GM19397 (cell line): Measurements from ENCODE around the gene NUP88.
"Not testable (repeated sequence)": the region's sequence is repeated elsewhere in the genome, so short reads cannot be mapped to it uniquely, and the experiment has no call there.

Experiments
- ATAC-seq: cut with Tn5 transposase; IDR thresholded peaks from one replicate; pipeline ENCODE4 v1.9.1; 2021; ENCODE audit warnings: mild to moderate bottlenecking, moderate library complexity; ENCODE audit not compliant: unreplicated experiment

NUP88 gene

DNA sequence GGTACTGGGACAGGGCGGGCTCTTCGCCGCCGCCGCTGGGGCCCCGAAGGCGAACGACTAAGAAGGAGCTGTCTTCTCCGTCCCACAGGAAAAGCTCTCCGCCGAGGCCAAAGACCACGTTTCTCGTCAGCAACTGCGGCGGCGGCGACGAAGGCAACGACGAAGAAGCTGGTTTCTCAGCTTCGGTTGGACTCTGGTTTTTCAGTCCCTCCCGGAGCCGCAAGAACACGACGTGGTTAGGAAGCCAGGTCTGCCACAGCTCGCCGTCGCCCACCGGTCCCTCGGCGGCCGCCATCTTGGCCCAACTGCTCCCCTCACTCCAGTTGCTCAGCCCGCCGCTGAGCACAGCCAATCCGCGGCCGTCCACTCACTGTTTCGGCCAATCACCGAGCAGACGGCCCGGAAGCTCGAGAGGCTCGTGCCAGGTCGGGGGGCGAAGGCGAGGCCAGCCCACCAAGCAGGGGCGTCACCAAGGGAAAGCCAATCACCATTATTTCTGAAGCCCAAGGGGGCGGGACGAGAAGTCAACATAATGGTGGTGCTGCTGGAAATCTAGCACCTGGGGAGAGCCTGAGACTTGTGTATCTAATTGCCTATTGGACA is at the start of gene NUP88:
Gene NUP88 (minus strand): TSS at position 307 of the 603 bp plus-strand sequence. CDS start 12 bp downstream, at position 295.
- ATAC-seq, result peak; percentile 81

DNA sequence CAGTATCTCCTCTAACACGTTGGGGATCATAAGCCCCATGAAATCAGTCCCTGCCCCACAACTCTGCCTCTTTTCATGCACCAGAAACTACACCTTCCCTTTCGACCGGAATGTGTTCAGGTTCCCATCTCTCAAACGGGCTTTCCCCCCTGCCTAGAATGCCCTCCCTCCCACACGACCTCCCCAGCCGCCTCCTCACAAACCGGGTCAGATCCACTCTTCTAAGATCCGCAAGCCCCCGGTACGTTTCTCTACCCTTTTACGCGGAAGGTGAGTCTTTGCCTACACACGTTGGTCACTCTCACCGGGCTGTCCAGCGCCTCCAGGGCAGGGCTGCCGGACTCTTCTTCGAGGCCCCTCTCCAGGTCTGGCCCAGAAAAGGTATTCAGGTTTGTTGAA is 48.6 kb upstream of the NUP88 start:
- peak; percentile 7 for ATAC-seq

- no peak for ATAC-seq
Measured at GRCh38 chr17:5467416-5467815, 48.0 kb upstream of the NUP88 start.

DNA sequence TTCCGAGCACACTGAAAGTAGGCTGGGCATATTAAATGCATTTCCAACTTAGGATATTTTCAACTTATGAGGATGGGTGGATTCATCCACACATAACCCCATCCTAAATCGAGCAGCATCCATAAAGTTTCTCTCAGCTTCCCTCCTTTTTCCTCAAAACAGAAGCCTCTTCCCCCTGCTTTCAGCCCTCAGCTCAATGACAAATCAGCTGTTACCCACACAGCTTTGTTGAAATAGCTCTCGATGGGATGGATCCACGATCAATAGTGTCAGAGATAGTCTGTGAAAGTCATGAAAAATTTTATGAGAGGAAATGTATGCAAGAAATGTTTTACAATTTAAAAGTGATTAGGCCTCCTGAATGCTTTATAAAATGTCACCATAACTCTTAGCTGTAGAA is 46.8 kb upstream of the NUP88 start:
- ATAC-seq, result no peak

- no peak for ATAC-seq
Measured at GRCh38 chr17:5464717-5465507, 45.5 kb upstream of the NUP88 start.

- no peak for ATAC-seq
Measured at GRCh38 chr17:5446786-5447185, 27.3 kb upstream of the NUP88 start.

- no peak for ATAC-seq
Measured at GRCh38 chr17:5444209-5444608, 24.7 kb upstream of the NUP88 start.

- no peak for ATAC-seq
Measured at GRCh38 chr17:5443728-5444127, 24.3 kb upstream of the NUP88 start.

DNA sequence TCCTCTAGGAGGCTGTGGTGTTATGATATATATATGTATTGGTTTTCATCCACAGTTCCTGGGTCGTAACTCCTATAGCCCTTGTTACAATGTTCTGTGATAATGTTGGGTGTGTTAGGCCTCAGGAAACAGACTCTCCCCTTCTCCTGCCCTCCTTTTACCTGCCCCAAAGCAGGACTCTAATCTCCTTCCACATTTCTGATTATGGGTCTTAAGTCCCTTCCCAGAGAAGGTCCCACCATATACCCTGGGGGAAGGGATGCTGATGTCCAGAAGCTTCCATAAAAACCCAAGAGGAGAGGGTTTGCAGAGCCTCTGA is 19.9 kb upstream of the NUP88 start:
- no peak for ATAC-seq

DNA sequence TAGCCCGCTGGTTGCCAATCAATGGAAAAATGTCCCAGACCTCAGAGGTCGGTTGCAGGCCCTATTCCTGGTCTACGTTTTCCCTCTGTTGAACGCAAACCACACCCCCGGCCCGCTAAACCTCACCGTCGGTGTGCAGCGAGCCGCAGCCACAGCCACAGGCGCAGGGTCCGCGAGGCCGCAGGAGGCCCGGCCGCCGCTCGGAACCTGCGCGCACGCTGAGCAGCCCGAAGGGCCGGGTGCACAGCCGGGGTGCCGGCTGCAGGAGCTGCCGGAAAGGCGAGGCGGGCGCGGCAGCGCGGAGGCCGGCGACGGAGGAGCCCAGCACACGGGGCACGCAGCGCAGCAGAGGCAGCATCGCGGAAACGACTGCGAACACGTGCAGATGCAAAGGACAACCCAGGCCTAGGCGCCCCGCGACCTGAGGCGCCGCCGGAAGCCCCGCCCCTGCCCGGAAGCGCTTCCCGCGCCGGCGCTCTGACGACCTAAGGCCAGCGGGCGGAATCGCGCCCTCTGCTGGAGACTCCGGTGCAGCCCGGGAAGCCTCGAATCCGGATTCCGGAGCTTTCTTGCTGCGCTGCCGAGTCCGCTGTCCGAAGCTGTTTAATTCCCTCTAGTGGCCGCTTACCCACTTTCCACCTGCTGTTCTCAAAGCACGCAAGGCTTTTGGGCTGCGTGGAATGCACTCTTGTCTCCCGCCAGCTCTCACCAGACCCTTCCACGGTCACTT is 19.4 kb upstream of the NUP88 start, which contains the start of gene C1QBP:
Gene C1QBP (minus strand): TSS at position 440 of the 730 bp plus-strand sequence. CDS start 82 bp downstream, at position 358.
- peak; percentile 86 for ATAC-seq

- no peak for ATAC-seq
Measured at GRCh38 chr17:5437721-5438317, 18.4 kb upstream of the NUP88 start.

DNA sequence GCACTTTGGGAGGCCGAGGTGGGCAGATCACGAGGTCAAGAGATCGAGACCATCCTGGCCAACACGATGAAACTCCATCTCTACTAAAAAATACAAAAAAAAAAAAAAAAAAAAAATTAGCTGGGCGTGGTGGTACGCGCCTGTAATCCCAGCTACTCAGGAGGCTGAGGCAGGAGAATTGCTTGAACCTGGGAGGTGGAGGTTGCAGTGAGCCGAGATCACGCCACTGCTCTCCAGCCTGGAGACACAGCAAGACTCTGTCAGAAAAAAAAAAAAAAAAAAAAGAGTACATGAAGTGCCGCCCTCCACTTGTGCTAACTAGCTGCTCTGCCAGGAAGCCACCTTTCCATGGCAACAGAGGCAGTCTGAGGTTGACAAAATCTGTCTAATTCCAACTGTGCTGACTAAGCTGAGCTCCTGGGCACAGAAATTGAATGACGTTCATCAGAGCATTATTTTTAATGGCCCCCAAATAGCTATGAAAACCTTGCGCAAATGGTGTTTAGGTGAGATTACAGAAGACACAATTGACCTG is 16.4 kb upstream of the NUP88 start:
- ATAC-seq, result not testable (repeated sequence)

DNA sequence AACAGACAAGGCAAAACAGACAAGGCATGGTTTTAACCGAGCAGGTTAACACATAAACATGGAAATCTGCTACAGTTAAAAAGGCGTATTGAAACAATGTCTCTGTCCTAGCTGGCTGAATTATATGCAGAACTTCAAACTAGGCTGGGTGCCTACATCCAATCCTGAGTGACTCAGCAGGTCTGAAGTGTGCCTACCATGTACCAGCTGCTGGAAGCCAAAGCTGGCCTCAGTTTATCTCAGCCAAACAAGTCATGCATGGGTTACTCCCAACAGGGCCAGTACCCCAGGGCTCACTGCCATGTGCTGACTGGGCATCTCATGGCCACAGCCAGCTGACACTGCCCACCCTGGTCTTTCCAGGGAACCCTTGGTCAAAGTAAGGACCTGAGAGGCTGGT is 15.5 kb upstream of the NUP88 start:
- ATAC-seq, result no peak

- ATAC-seq, result no peak
Measured at GRCh38 chr17:5431949-5432556, 12.6 kb upstream of the NUP88 start.

DNA sequence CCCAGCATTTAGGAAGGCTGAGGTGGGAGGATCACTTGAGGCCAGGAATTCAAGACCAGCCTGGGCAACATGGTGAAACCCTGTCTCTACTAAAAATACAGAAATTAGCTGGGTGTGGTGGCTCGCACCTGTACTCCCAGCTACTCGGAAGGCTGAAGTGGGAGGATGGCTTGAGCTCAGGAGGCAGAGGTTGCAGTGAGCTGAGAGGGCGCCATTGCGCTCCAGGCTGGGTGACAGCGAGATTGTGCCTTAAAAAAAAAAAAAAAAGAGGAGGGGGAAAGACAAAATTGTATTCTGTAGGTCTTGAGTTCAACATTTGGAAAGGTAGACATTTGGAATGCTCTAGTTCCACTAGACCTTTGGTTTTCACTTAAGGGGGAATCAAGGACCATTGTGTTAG is 11.8 kb upstream of the NUP88 start:
- ATAC-seq, result not testable (repeated sequence)

- no peak for ATAC-seq
Measured at GRCh38 chr17:5430413-5430999, 11.0 kb upstream of the NUP88 start.

- ATAC-seq, result no peak
Measured at GRCh38 chr17:5429191-5429887, 9.9 kb upstream of the NUP88 start.

GRCh38 chr17:5425826-5426225 is 6.4 kb upstream of the NUP88 start:
- ATAC-seq, result no peak

- ATAC-seq, result no peak
Measured at GRCh38 chr17:5424909-5425308, 5.4 kb upstream of the NUP88 start.

DNA sequence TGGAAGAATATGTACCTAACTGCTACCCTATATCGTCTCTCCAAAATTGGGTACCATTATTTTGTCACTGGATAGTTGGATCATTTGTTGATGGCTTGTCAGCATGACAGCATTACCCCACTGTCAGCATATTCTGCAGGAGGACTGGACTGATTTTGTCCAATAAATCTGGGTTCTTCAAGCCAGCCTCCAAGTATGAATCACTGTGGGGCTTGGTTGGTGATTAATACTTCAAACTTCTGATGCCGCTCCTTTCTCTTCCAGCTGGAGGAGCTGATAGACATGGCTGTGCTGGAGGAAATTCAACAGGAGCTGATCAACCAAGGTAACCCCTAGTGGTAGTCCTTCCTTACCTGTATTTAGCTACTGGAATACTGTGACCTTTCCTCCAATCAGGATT is 3.0 kb upstream of the NUP88 start:
- no peak for ATAC-seq
